ENCODE data around the gene RIPK3. TPM values are rescaled to one million over a fixed set of nuclear protein-coding genes. Genes with fewer than 3 reads are reported as not detected.
A peak's percentile ranks its signal among the peaks of the same experiment; 100 is the strongest.

RIPK3 gene
- total and polyA plus RNA-seq, 7 donors, result 0.94 to 1.9 (median 1.2) TPM

GRCh38 chr14:24315243-24315806 is 24.5 kb downstream of the RIPK3 start:
- ATAC-seq, result no peak
- H3K4me3 ChIP-seq, result peak overlapping the region; percentile 34

GRCh38 chr14:24314377-24315193 is 25.2 kb downstream of the RIPK3 start:
- ATAC-seq (no peak), DNase-seq (peak in 1 of 2 donors; percentile 53)
- H3K27me3 ChIP-seq (ENCODE audit: insufficient read depth in 3 of 3, low read length in 2 of 3), result peaks cover 0 to 41% (median 9%) of the 10 kb centered on the region in 3 donors
- peaks cover 12% of the 10 kb centered on the region for H3K4me1 ChIP-seq
- H3K4me3 ChIP-seq, result no peak overlapping the region
- H3K36me3 ChIP-seq (ENCODE audit: insufficient read depth in 1 of 2, low read depth in 1 of 2), result peaks cover 0 to 6% of the 10 kb centered on the region in 2 donors
- intact Hi-C loops (cut with DNase I), result no loop called here
- no peaks in the 10 kb centered on the region for H3K9me3 ChIP-seq
- TF ChIP-seq CTCF (IDR thresholded peaks at IDR 0.05), result no peak
- 67 to 76% (median 75%) methylated on average over 5 of the region's 5 CpGs for WGBS, 3 donors
- no peak overlapping the region for H3K27ac ChIP-seq

More at GRCh38 chr14:24315243-24315806, 24.5 kb downstream of the RIPK3 start:
- H3K36me3 ChIP-seq (ENCODE audit: insufficient read depth in 1 of 2, low read depth in 1 of 2), result peaks cover 0 to 10% of the 10 kb centered on the region in 2 donors
- H3K4me1 ChIP-seq, result peaks cover 4% of the 10 kb centered on the region
- peaks cover 0 to 41% (median 9%) of the 10 kb centered on the region in 3 donors for H3K27me3 ChIP-seq (ENCODE audit: insufficient read depth in 3 of 3, low read length in 2 of 3)
- no peaks in the 10 kb centered on the region for H3K9me3 ChIP-seq
- no peak for TF ChIP-seq CTCF (IDR thresholded peaks at IDR 0.05)
- DNase-seq, result no peak
- 62 to 81% (median 76%) methylated on average over 10 of the region's 10 CpGs for WGBS, 3 donors
- H3K27ac ChIP-seq, result peak overlapping the region; percentile 23
- intact Hi-C loops (cut with DNase I), result no loop called here

- 73 to 84% (median 73%) methylated on average over 2 of the region's 2 CpGs for WGBS, 3 donors
- no peak for DNase-seq
- intact Hi-C loops (cut with DNase I), result no loop called here
- no peak for TF ChIP-seq CTCF (IDR thresholded peaks at IDR 0.05)
- peaks cover 0 to 34% (median 4%) of the 10 kb centered on the region in 3 donors for H3K27me3 ChIP-seq (ENCODE audit: insufficient read depth in 3 of 3, low read length in 2 of 3)
- no peak overlapping the region for H3K27ac ChIP-seq
- no peaks in the 10 kb centered on the region for H3K9me3 ChIP-seq
- H3K4me1 ChIP-seq, result peaks cover 13% of the 10 kb centered on the region
- H3K4me3 ChIP-seq, result no peak overlapping the region
- peaks cover 0 to under 1% of the 10 kb centered on the region in 2 donors for H3K36me3 ChIP-seq (ENCODE audit: insufficient read depth in 1 of 2, low read depth in 1 of 2)
- ATAC-seq, result no peak
Observed at GRCh38 chr14:24313913-24314312, 25.9 kb downstream of the RIPK3 start.

- Histone ChIP-seq H3K4me1 (peaks cover 13% of the 10 kb centered on the region), H3K27ac (peak overlapping the region; percentile 63), H3K9me3 (no peaks in the 10 kb centered on the region), H3K4me3 (no peak overlapping the region), H3K27me3 (ENCODE audit: insufficient read depth in 3 of 3, low read length in 2 of 3) (peaks cover 0 to 24% (median 2%) of the 10 kb centered on the region in 3 donors), H3K36me3 (ENCODE audit: insufficient read depth in 1 of 2, low read depth in 1 of 2) (peaks cover 0 to 5% of the 10 kb centered on the region in 2 donors)
- intact Hi-C loops (cut with DNase I), result no loop called here
- 64 to 69% (median 65%) methylated on average over 9 of the region's 9 CpGs for WGBS, 3 donors
- DNase-seq, result peak in 1 of 2 donors; percentile 53
- TF ChIP-seq CTCF (IDR thresholded peaks at IDR 0.05), result no peak
- ATAC-seq, result no peak
Observed at GRCh38 chr14:24312736-24313507, 26.9 kb downstream of the RIPK3 start.

All from psoas muscle (tissue), 8 donors.